Activated CD4-positive, alpha-beta T cell treated with anti-CD3 and anti-CD28 coated beads, Interleukin-2, amount 50 U/mL, for 4 hours (primary cell): Measurements from ENCODE around the gene EVI2B.
"Not testable (repeated sequence)": the region's sequence is repeated elsewhere in the genome, so short reads cannot be mapped to it uniquely, and the experiment has no call there.

ENCODE experiments used
- DNase-seq, 2 experiments: peaks; one replicate each; pipeline ENCODE4 v3.0.0-alpha.2; 2020

The EVI2B gene

GRCh38 chr17:31310260-31310659 is 3.6 kb downstream of the EVI2B start:
- peak; percentile 44 to 54 for DNase-seq

- DNase-seq = no peak
Observed at GRCh38 chr17:31309556-31309955, 4.3 kb downstream of the EVI2B start.

- no peak for DNase-seq
Observed at GRCh38 chr17:31308372-31309334, 5.2 kb downstream of the EVI2B start.

- DNase-seq = no peak
Observed at GRCh38 chr17:31307640-31308039, 6.2 kb downstream of the EVI2B start.

- no peak for DNase-seq
Observed at GRCh38 chr17:31299624-31300023, 14.2 kb downstream of the EVI2B start.

GRCh38 chr17:31297090-31297489 is 16.8 kb downstream of the EVI2B start, which contains the start of gene OMG:
TSS of gene OMG (minus strand) at chr17:31297239. CDS start at chr17:31296331, 908 bp downstream.
- DNase-seq = no peak

- no peak for DNase-seq
Observed at GRCh38 chr17:31296142-31296541, 17.7 kb downstream of the EVI2B start.

GRCh38 chr17:31295489-31295871 is 18.4 kb downstream of the EVI2B start:
- DNase-seq = no peak

GRCh38 chr17:31294820-31295488 is 18.9 kb downstream of the EVI2B start:
- no peak for DNase-seq

- DNase-seq = no peak
Observed at GRCh38 chr17:31294231-31294630, 19.6 kb downstream of the EVI2B start.

- no peak for DNase-seq
Observed at GRCh38 chr17:31293581-31293980, 20.3 kb downstream of the EVI2B start.

GRCh38 chr17:31291820-31292219 is 22.0 kb downstream of the EVI2B start:
- DNase-seq = no peak

GRCh38 chr17:31289790-31290189 is 24.1 kb downstream of the EVI2B start:
- DNase-seq = no peak

- not testable (repeated sequence) for DNase-seq
Observed at GRCh38 chr17:31287932-31288331, 25.9 kb downstream of the EVI2B start.

GRCh38 chr17:31286587-31286986 is 27.3 kb downstream of the EVI2B start:
- DNase-seq = no peak

- no peak for DNase-seq
Observed at GRCh38 chr17:31283841-31284240, 30.0 kb downstream of the EVI2B start.

- no peak for DNase-seq
Observed at GRCh38 chr17:31281061-31281460, 32.8 kb downstream of the EVI2B start.

- DNase-seq = no peak
Observed at GRCh38 chr17:31279401-31279800, 34.5 kb downstream of the EVI2B start.

- no peak for DNase-seq
Observed at GRCh38 chr17:31275116-31275515, 38.7 kb downstream of the EVI2B start.

- DNase-seq = no peak
Observed at GRCh38 chr17:31274252-31274651, 39.6 kb downstream of the EVI2B start.

- DNase-seq = no peak
Observed at GRCh38 chr17:31273516-31273915, 40.3 kb downstream of the EVI2B start.

GRCh38 chr17:31272803-31273202 is 41.1 kb downstream of the EVI2B start:
- DNase-seq = no peak

- DNase-seq = no peak
Observed at GRCh38 chr17:31272236-31272635, 41.6 kb downstream of the EVI2B start.

GRCh38 chr17:31269578-31269983 is 44.3 kb downstream of the EVI2B start:
- no peak for DNase-seq
